Hematopoietic multipotent progenitor cell treated with erythropoietin and hydrocortisone succinate and interleukin-3 and kit ligand, for 6 days (in vitro differentiated cells): ENCODE measurements around the gene ZNF213.
"Not testable (repeated sequence)": the region's sequence is repeated elsewhere in the genome, so short reads cannot be mapped to it uniquely, and the experiment has no call there.

Experiments
- DNase-seq: peaks from one replicate; pipeline ENCODE4 v3.0.0-alpha.2; 2015

The ZNF213 gene

DNA sequence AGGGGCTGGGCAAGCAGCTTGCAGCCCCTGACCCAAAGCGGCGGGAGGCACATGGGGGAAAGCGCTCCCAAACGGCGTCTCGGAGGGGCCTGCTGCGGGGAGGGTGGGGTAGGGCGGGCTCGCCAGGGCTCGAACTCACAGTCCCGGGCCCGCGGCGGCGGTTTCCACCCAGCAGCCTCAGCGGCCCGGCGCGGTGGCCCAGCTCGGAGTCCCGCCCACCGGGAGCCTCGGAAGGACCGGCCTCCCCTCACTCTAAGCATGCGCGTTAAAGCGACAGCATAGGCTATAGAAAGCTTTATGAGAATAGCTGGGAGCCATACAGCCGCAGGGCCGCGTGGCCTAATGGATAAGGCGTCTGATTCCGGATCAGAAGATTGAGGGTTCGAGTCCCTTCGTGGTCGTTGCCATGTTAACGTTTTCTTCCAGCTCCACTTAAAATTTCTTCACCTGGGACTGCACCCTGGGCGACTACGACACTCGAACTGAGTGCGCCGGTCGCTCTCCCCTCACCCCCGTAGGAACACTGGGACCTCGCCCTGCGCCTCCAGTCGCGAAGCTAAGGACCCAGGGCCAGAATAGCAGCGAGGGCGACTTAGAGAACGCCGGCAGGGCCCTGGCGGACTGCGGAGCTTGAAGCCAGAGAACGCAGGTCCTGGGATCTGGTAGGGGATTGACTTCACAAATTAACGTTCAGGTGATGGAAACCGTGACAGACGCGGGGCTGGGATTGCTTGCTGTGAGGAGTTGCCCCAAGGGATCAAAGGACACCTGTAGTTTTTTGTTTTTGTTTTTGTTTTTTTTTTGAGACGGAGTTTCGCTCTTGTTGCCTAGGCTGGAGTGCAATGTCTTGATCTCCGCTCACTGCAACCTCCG is 15.8 kb downstream of the ZNF213 start:
- DNase-seq = peak; percentile 98

DNA sequence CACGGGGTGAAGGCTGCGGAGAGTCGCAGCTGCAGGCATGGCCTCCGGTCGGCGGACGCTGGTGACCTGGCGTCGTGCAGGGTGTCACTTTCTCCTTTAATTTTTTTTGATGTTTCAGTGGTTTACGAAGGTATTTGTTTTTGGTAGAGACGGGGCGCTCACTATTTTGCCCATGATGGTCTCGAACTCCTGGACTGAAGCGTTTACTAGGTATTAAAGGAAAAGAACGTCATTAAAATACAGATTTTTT is 17.1 kb downstream of the ZNF213 start:
- DNase-seq = no peak

DNA sequence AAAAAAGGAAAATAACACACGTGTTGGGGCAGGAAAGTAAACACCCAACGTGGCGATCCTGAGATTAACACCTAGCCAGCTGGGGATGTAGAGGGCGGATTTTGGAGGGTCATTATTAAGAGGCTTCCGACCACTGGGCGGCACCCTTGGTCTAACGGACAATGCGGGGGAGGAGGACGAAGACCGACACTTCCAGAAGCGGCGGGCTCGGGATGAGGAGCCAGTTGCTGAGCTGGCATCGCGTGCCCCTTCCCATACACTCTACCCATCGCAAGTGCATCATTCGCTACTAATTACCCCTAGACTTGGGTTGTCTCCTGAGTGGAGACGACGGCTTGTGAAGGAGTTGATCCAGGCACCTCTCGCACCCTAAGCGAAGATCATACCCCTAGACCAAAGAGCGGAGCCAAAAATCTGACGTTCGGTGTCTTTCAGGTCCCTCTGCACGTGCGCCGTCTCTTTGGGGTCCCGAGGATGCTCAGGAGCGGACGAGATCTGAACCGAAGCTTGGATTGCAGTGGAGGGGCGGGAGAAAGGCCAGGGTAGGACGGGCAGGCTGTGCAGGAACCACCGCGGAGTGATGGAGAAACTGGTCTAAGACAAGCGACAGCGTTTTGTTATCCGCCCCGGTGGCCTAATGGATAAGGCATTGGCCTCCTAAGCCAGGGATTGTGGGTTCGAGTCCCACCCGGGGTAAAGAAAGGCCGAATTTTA is 17.6 kb downstream of the ZNF213 start:
- DNase-seq = peak; percentile 94

DNA sequence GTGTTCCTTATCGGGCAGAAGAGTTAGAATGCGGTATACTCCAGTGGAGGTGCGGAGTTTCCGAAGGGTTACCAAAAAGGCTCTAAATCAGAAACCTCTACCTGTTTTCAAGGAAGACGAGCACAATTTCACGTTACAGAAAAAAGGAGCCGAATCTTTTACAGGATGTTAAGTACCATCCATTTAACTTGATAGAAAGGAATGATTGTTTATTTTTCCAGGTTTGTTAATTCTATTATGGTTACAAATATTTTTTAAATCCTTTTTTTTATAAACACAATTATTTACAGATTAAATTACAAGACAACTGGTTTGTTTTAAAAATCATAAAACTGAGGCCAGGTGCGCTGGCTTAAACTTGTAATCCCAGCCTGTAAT is 18.2 kb downstream of the ZNF213 start:
- no peak for DNase-seq

DNA sequence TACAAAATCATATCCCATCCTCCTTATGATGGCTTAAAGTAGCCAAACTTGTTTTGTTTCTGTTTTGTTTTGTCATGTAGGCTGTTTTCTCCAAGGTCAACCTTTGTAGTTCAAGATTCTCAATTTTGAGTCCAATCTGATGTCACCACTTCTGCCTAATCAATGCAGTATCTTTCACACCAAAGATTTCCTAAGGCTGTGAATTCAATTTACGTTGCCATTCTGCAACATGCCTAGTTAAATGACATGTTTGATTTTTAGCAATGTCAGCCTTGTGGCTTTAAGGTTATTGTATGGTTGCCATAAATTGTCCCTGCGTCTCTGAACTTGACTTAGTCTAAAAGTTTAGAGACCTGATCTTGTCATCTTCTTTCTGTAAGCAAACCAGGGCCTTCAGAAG is 20.4 kb downstream of the ZNF213 start:
- DNase-seq = no peak

DNA sequence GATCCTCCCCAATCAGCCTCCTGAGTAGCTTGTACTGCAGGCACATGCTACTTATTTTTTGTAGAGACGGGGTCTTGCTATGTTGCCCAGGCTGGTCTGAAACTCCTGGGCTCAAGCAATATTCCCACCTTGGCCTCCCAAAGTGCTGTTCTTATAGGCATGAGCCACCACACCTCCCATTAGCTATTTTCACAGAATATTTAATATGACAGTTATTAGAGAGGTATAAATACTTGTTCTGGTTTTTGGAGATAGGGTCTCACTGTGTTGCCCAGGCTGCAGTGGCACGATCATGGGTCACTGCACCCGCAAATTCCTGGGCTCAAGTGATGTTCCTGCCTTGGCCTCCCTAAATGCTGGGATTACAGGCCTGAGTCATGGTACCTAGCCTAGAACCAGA is 21.1 kb downstream of the ZNF213 start:
- DNase-seq = no peak

DNA sequence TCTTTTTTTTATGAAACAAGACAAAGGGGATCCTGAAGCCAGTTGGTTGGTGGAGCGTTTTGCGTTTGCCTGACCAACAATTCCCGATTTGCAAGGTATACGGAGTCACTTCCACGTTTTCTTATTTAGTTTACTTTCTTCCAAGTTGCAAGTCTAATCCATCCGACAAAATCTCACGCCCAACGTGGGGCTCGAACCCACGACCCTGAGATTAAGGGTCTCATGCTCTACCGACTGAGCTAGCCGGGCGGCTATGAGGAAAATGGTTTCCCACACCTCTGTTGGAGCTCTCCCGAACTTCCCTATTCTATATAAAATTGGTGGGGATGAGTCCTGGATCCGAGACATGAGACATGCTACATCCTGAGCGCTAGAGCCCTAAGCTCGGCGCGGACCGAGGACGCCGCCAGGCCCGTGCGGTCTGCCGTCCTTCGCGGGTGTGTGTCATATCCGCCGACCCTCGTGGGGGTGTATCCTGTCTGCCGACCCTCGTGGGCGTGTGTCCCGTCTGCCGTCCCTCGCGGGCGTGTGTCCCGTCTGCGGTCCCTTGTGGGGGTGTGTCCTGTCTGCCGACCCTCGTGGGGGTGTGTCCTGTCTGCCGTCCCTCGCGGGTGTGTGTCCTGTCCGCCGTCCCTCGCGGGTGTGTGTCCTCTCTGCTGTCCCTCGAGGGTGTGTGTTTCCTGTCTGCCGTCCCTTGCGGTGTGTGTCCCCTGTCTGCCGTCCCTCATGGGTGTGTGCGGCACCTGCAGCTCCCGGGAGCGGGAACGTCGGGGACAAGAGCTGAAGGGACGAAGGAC is 22.6 kb downstream of the ZNF213 start:
- DNase-seq = peak; percentile 89

DNA sequence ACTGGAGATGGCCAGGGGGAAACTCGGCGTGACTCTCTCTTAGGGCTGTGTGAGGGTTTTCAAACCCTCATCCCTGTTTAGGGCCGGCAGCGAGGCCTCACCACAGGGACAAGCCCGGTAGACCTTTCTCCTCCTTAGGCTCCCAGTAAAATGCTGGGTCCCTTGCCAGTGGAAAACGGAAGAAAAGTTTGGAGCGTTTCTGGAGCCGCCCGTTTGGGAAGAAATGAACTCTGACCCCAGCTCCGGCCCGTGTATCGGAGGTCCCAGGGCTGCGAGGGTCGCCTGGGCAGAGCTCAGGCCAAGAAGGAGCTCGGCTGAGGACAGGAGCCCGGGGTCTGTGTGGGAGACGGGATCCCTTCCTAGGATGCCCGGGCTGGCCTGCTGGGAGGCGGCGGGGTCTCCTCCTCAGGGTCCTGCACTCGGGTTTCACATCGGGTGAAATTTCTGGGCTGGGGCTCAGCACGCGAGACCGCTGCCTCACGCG is 23.2 kb downstream of the ZNF213 start:
- DNase-seq = peak; percentile 22

DNA sequence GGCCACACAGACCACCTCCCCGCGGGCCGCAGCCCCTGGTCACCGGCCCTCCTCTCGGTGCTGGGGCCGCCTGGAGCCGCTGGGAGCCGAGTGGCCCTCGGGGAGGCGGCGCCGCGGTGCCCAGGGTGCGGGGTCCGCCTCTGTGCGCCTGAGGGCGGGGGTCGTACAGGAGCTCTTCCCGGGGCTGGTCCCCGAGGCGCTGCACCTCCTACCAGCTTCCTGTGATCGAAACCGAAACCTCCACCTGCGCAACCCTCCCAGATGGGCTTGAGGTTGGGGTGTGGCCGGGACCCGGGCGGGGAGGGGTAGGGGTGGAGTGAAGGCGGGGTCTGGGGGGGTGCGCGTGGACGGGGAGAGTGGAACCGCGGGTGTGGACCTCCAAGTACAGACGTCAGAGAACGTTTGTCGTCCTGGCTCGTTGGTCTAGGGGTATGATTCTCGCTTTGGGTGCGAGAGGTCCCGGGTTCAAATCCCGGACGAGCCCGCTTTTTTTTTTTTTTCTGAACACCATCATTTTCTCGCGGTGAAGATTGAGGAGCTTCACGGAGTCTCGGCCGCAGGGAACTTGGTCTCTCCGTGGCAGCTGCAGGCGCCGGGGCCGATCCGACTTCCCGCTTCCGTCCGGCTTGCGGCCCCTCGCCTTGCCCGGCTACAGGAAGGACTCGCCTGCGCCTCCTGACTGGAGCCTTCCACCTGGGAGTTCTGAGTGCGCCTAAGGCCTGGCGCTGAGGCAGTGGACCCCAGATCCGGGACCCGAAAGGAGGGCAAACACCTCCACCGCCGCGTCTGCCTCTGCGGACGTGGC is 23.9 kb downstream of the ZNF213 start:
- DNase-seq = peak; percentile 91

DNA sequence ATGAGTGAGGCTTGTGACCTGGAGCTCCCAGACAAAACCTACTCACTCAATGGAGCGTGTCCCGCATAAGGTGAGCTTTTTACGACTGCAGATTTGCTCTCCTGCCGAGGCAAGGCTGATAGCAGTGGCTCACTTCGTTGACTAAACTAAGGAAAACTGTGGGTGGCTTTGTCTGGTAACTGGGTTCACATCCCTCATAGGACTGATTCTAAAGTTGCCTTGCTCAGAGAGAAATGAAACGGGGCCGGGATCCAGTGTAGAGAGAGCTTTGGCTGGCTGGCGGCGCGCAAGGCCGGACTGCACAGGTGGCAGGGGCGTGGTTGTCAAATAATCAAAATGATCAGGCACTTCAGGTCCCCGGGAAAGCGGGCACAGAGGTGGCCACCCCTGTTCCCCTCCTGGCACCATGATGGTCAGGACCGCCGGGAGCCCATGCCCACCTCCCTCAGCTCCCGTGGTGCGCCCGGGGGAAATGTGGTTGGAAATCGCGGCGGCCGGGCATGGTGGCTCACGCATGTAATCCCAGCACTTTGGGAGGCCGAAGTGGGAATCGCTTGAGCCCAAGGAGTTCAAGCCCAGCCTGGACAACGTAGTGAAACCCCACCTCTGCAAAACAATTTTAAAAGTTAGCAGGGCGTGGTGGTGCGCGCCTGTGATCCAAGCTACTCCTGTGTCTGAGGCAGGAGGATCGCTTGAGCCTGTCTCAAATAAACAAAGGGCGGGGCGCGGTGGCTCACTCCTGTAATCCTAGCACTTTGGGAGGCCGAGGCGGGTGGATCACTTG is 26.6 kb downstream of the ZNF213 start:
- no peak for DNase-seq

DNA sequence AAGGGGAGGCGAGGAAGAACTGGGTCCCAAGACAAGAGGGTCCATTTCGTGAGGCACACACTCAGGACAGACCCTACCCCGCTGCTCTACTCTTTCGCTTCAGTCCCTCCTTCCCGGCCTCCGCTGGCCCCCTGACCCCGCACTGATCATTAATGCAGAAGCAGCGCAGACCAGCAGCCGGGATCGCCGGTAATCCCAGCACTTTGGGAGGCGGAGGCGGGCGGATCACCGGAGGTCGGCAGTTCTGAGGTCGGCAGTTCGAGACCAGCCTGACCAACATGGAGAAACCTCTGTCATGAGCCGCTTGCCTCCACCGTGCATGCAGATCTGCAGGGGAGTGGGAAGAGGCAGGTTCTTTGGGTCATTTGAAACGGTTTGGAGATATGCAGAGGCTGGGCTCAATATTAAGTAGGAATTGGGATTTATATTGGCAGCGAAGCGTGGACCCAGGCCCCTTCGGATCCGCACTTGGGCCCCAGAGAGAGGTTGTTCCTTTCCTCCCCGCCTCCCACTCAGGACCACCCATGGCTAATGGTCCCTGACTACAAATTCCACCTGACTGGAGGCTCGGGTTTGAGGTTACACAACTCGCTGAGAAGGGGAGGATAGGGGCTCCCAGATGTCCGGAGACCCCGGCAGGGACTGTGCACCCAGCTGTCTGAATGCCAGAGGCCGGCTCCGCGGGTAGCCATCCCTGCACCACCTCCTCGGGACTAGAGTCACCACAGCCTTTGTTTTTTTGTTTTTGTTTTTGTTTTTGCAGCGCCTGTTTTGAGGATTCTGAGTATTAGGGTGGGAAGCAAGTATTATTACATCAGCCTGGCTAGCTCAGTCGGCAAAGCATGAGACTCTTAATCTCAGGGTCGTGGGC is 29.5 kb downstream of the ZNF213 start:
- DNase-seq = no peak

DNA sequence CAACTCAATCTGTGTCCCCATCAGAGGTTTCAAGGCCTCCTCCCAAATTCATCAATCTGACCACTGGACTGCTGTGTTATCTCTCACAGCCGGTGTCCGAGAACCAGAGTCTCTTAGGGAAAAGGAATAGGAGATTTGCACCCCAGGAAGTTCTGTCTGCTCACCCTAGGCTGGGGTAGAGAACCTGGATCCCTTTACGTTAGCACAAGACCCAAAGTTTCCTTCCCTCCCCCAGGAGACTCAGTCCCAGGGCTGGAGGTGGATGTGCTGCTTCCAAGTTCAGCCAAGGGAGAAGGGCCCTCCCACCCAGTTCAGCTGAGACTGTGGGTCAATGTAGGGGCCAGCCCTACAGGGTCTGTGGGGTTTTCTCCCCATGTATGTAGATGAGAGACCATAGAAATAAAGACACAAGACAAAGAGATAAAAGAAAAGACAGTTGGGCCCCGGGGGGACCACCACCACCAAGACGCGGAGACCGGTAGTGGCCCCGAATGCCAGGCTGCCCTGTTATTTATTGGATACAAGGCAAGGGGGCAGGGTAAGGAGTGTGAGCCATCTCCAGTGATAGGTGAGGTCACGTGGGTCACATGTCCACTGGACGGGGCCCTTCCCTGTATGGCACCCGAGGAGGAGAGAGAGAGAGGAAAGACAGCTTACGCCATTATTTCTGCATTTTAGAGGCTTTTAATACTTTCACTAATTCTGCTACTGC is 30.4 kb downstream of the ZNF213 start:
- DNase-seq = no peak

DNA sequence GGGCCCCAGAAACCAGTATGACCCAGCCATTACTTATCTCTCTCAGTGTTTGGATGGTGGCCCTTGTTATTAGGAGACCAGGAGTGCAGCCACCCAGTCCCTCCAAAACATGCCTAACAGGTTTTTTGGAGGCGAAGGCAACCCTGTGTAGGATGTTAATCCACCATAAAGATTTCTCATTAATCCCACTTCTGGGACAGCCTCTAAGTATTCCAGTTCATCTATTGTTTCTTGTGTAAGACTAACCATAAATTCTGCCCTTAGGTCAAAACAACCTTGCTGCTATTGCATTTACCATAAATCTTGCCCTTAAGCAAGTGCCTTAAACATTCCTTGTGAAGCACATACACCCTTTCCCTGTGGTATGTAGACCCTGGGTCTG is 31.7 kb downstream of the ZNF213 start:
- no peak for DNase-seq

DNA sequence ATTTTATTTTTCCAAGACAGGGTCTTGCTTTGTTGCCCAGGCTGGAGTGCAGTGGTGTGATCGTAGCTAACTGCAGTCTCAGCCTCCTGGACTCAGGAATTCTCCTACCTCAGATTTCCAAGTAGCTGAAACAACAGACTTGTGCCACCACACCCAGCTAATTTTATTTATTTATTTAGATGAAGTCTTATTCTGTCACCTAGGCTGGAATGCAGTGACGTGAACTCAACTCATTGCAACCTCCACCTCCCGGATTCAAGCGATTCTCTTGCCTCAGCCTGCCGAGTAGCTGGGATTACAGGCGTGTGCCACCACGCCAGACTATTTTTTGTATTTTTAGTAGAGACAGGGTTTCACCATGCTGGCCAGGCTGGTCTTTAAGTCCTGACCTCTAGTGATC is 33.9 kb downstream of the ZNF213 start:
- DNase-seq = not testable (repeated sequence)

DNA sequence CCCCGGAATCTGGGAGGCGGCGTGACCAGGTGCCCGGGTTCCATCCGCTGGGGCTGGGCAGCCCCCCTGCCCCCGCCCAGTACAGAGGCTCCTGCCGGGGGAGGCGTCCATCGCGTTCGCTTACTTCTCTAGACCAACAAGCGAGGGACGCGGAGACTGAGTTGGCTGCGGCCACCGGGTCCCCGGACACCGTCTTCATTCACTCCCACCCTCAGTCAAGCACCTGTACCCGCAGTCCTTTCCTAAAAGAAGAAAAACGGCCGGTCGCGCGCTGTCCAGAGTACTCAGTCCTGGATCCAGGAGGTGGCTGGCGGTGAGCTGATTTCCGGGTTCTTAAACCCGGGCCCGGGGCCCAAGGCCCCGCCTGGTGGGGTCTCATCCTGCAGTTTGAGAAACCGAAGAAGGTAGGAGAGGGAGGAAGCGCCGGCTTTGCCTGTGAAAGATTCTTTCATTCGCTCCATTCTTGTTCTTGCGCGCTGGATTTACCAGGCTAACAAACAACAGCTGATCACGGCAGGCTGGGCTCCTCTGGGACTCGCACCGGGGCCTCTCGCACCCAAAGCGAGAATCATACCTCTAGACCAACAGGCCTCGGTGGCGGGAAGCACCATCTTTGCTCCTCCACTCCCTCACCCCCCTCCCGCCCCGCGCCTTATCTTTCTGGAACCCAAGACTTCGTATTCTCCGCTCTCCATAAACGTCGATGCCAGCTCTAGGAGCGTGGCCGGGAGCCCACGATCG is 35.8 kb downstream of the ZNF213 start:
- DNase-seq = peak; percentile 45

DNA sequence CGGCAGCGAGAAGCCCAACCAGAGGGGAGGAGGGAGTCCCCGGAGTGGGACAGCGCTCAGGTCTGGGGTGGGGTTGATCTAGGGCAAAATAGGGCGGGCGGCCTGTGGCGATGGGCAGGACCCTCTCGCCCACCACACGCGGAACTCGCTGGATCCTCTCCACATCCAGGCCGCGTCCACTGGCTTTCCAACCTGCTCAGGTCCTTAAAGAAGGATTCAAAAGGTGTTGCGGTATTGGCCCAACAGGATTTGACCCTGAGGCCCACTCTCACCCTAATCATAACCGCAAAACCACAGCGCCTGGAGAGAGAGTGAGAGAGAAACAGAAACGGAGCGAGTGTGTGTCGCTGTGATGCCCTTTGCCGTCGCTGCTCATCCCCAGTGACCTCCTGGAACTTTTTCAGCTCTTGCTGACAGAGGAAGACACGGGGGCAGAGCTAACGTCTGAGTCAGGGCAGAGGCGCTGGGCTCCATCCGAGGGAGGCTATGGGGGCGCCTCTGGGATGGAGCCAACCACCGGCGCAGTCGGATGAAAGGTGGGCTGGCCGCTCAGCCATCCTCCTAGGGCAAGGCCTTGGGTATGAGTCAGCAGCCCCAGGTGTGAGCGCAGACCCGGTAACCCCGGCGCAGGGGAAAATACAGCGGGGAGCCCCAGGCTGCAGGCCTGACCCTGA is 36.5 kb downstream of the ZNF213 start:
- peak; percentile 59 for DNase-seq

DNA sequence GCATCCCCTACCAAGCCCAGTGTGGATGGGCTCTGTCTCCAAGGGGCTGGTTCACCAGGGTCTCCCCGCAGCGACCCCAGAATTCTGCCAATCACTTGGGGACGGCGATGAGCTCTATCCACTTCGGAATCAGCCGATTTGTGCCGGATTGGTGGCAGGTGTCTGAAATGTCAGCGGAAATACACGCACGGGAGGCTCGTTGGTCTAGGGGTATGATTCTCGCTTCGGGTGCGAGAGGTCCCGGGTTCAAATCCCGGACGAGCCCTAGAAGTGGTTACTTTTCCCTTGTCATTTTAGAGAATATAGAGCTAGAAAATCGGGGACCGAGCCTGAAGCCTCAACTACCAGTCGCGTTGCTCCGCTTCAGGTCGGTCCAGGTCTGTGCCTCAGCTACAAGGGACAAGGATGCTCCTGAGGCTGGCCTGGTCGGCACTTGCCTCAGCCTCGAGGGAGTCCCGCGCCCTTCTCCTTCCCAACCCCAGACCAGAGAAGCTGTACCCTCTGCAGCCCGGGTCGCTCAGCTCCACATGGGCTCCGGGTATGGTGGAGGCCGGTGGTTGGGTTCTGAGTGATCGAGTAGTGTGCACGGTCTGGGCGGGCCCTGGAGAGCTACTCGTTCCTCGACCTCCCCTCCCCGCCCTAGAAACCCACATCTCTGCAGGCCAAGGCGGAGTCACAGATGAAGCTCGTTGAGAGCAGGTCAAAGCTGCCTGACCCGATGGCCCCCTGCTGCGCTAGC is 37.2 kb downstream of the ZNF213 start:
- DNase-seq = peak; percentile 67
